PC-3 (cell line): Measurements from ENCODE around the gene ASB10. TPM values are rescaled to one million over a fixed set of nuclear protein-coding genes. Genes with fewer than 3 reads are reported as not detected.

ENCODE experiments used
- ATAC-seq: fragments of 200-7000 bp; cut with Tn5 transposase; 2 replicates; pipeline ENCODE4 v1.9.1; 2020; ENCODE audit warnings: mild to moderate bottlenecking, moderate library complexity
- BruUV-seq: library from RNA; stranded (reverse); fragments of 400-500 nt; replicated peaks from 2 replicates; lab custom pipeline; 2021; lab: Mats Ljungman, UMichigan
- CTCF ChIA-PET: fragments of 300-600 bp; sonication (Branson Sonifier 250); formaldehyde crosslinking; loops from one replicate; lab custom pipeline; 2022; ENCODE audit warnings: antibody characterized with exemption; lab: Charles Lee
- POLR2A ChIA-PET: fragments of 300-600 bp; sonication (Branson Sonifier 250); formaldehyde crosslinking; loops from one replicate; lab custom pipeline; 2022; ENCODE audit warnings: antibody characterized with exemption; ENCODE audit not compliant: unreplicated experiment; lab: Charles Lee
- DNase-seq: peaks from one replicate; pipeline ENCODE4 v3.0.0-alpha.2; 2015
- H2AFZ ChIP-seq: fragments of 300-600 bp; sonication (generic); 2 replicates; pipeline ENCODE4 v1.6.0; 2016; ENCODE audit warnings: antibody characterized with exemption, low read length
- H3F3A ChIP-seq: fragments of 300-600 bp; sonication (generic); one replicate; pipeline ENCODE4 v1.6.0; 2017; ENCODE audit warnings: antibody characterized with exemption, low read length, control low read depth, mild to moderate bottlenecking; ENCODE audit not compliant: unreplicated experiment
- H3K27ac ChIP-seq: fragments of 300-600 bp; sonication (generic); 2 replicates; pipeline ENCODE4 v1.5.1; 2016; ENCODE audit warnings: mild to moderate bottlenecking, low read length
- H3K27me3 ChIP-seq: fragments of 300-600 bp; sonication (generic); 2 replicates; pipeline ENCODE4 v1.6.1; 2016; ENCODE audit warnings: low read length, mixed read lengths
- H3K36me3 ChIP-seq: fragments of 300-600 bp; sonication (generic); 2 replicates; pipeline ENCODE4 v1.6.1; 2016; ENCODE audit warnings: low read depth, mixed run types, low read length, mixed read lengths
- H3K4me1 ChIP-seq: fragments of 300-600 bp; sonication (generic); 2 replicates; pipeline ENCODE4 v1.5.1; 2016; ENCODE audit warnings: low read length; ENCODE audit not compliant: insufficient read depth
- H3K4me2 ChIP-seq: fragments of 300-600 bp; sonication (generic); 2 replicates; pipeline ENCODE4 v1.6.0; 2016; ENCODE audit warnings: low read length
- H3K4me3 ChIP-seq: fragments of 300-600 bp; sonication (generic); 2 replicates; pipeline ENCODE4 v1.5.1; 2016; ENCODE audit warnings: mild to moderate bottlenecking, low read length, mixed read lengths
- H3K79me2 ChIP-seq: fragments of 300-600 bp; sonication (generic); 2 replicates; pipeline ENCODE4 v1.6.1; 2017; ENCODE audit warnings: low read length, mixed read lengths
- H3K9ac ChIP-seq: fragments of 300-600 bp; sonication (generic); 2 replicates; pipeline ENCODE4 v1.6.0; 2016; ENCODE audit warnings: mild to moderate bottlenecking, low read length
- H3K9me2 ChIP-seq: fragments of 300-600 bp; sonication (generic); replicated peaks from 2 replicates; pipeline ENCODE4 v1.6.1; 2016; ENCODE audit warnings: mixed run types, low read length, mixed read lengths
- H3K9me3 ChIP-seq: fragments of 300-600 bp; sonication (generic); 2 replicates; pipeline ENCODE4 v1.6.1; 2016; ENCODE audit warnings: low read length, mixed read lengths
- H4K20me1 ChIP-seq: fragments of 300-600 bp; sonication (generic); 2 replicates; pipeline ENCODE4 v1.6.1; 2016; ENCODE audit warnings: low read length, mixed read lengths
- EZH2 ChIP-seq: fragments of 300-600 bp; sonication (generic); IDR thresholded peaks from one replicate; pipeline ENCODE4 v1.6.1; 2017; ENCODE audit warnings: antibody characterized with exemption, mild to moderate bottlenecking, low read length; ENCODE audit not compliant: unreplicated experiment
- EZH2phosphoT487 ChIP-seq: fragments of 300-600 bp; sonication (generic); IDR thresholded peaks from 2 replicates; pipeline ENCODE4 v1.6.1; 2018; ENCODE audit warnings: mild to moderate bottlenecking, antibody characterized with exemption, low read length, borderline replicate concordance
- intact Hi-C: fragments of 100-400 bp; cut with micrococcal nuclease; formaldehyde crosslinking; loops from 2 replicates; pipeline ENCODE4 v1.9.0; 2023
- total RNA-seq: library from RNA; depleted of rRNA; stranded (reverse); fragments of >200 nt; gene quantifications from 2 replicates; pipeline ENCODE4 v1.2.3, GENCODE V29; 2014
- TF ChIP-seq, protein P1 (sequence below): fragments of 300-600 bp; sonication (generic); conservative IDR thresholded peaks from 2 replicates; pipeline ENCODE4 v1.5.1; 2017; ENCODE audit warnings: antibody characterized with exemption, low read depth, mild to moderate bottlenecking, low read length

Gene ASB10
- total RNA-seq, 1 experiment from 2014 or later: not detected

DNA sequence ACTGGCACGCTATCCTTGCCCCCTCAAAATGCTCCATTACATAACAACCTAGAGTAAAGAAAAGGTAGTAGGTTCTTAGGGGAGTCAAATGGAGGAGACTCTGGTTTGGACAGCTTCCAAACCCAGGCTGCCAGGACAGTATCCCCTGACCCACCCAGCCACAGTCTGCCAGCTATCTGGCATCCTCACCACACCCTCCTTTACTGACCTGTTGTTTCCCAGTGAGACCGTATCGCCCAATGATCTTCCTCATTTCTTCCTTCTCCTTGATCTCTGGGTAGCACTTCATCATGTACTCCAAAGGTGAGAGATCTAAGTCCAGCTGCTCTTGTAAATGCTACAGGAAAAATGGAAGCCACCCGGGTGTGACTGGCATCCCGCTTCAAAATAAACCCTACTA lies 28.3 kb upstream of the ASB10 start:
- no peak overlapping the region for H3K9ac ChIP-seq
- H4K20me1 ChIP-seq: no peaks in the 10 kb centered on the region
- POLR2A ChIA-PET: no interaction called here
- DNase-seq (no peak), ATAC-seq (no peak)
- H3K36me3 ChIP-seq: peaks cover 50% of the 10 kb centered on the region
- TF ChIP-seq, protein P1, sequence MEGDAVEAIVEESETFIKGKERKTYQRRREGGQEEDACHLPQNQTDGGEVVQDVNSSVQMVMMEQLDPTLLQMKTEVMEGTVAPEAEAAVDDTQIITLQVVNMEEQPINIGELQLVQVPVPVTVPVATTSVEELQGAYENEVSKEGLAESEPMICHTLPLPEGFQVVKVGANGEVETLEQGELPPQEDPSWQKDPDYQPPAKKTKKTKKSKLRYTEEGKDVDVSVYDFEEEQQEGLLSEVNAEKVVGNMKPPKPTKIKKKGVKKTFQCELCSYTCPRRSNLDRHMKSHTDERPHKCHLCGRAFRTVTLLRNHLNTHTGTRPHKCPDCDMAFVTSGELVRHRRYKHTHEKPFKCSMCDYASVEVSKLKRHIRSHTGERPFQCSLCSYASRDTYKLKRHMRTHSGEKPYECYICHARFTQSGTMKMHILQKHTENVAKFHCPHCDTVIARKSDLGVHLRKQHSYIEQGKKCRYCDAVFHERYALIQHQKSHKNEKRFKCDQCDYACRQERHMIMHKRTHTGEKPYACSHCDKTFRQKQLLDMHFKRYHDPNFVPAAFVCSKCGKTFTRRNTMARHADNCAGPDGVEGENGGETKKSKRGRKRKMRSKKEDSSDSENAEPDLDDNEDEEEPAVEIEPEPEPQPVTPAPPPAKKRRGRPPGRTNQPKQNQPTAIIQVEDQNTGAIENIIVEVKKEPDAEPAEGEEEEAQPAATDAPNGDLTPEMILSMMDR: no peak
- TF ChIP-seq EZH2phosphoT487: no peak
- TF ChIP-seq EZH2: no peak
- H3K9me3 ChIP-seq: no peaks in the 10 kb centered on the region
- H3K79me2 ChIP-seq: no peaks in the 10 kb centered on the region
- no peak overlapping the region for H2AFZ ChIP-seq
- H3K4me1 ChIP-seq: no peaks in the 10 kb centered on the region
- H3K27ac ChIP-seq: no peak overlapping the region
- H3K9me2 ChIP-seq: no peaks in the 10 kb centered on the region
- H3K27me3 ChIP-seq: no peaks in the 10 kb centered on the region
- intact Hi-C loops: no loop called here
- no TSS peak for BruUV-seq
- H3K4me2 ChIP-seq: no peak overlapping the region
- CTCF ChIA-PET: no interaction called here
- H3K4me3 ChIP-seq: no peak overlapping the region
- H3F3A ChIP-seq: no peaks in the 10 kb centered on the region

DNA sequence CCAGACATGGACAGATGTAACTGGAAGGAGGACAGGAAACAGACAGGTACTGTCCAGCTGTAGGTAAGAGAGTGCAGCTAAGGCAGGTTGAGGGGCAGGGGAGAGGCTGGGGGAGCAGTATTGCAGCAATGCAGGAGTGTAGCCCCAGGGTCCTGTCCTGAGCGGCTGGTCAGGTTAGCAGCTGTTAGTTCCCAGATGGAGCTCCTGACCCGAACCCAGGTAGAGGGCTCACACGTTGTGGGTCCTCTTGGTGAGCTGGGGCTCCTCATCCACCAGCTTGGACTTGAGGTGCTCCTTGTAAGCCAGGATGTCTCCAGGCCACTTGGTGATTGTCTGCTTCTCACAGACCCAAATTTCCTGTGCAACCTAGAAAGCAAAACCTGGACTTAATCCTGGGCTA lies 26.8 kb upstream of the ASB10 start:
- Histone ChIP-seq H3K9me3 (no peaks in the 10 kb centered on the region), H2AFZ (no peak overlapping the region), H3F3A (no peaks in the 10 kb centered on the region), H4K20me1 (no peaks in the 10 kb centered on the region), H3K4me2 (no peak overlapping the region), H3K27ac (no peak overlapping the region), H3K4me1 (no peaks in the 10 kb centered on the region), H3K36me3 (peaks cover 44% of the 10 kb centered on the region), H3K9ac (no peak overlapping the region), H3K9me2 (no peaks in the 10 kb centered on the region), H3K79me2 (no peaks in the 10 kb centered on the region), H3K27me3 (no peaks in the 10 kb centered on the region), H3K4me3 (no peak overlapping the region)
- no peak for ATAC-seq
- no peak for DNase-seq
- TF ChIP-seq EZH2 (no peak), EZH2phosphoT487 (no peak)
- TF ChIP-seq, protein P1: no peak
- CTCF ChIA-PET: no interaction called here
- POLR2A ChIA-PET: no interaction called here
- intact Hi-C loops: no loop called here
- BruUV-seq: no TSS peak

DNA sequence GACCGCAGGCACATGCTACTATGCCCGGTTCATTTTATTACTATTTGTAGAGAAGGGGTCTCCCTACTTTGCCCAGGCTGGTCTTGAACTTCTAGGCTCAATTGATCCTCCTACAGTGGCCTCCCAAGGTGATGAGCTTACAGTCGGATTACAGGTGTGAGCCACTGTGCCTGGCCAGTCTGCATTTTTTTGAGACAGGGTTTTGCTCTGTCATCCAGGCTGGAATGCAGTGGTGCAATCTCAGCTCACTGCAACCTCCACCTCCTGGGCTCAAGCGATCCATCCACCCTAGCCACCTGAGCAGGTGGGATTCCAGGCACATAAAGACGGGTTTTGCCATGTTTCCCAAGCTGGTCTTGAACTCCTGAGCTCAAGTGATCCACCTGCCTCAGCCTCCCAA lies 25.6 kb upstream of the ASB10 start:
- BruUV-seq: no TSS peak
- CTCF ChIA-PET: interaction anchor here (1.0 kb wide), 1 partner anchor 15 kb away, joined by 4 read pairs; no protein-coding TSS in a partner anchor

More for the DNA sequence above, 25.6 kb upstream of the ASB10 start:
- POLR2A ChIA-PET: no interaction called here
- Histone ChIP-seq H3K36me3 (peaks cover 34% of the 10 kb centered on the region), H3K4me2 (no peak overlapping the region), H3K4me1 (no peaks in the 10 kb centered on the region), H3K27ac (no peak overlapping the region), H3F3A (no peaks in the 10 kb centered on the region), H3K9me2 (no peaks in the 10 kb centered on the region), H3K9ac (no peak overlapping the region), H3K79me2 (no peaks in the 10 kb centered on the region), H3K4me3 (no peak overlapping the region), H3K27me3 (no peaks in the 10 kb centered on the region), H2AFZ (no peak overlapping the region), H4K20me1 (no peaks in the 10 kb centered on the region), H3K9me3 (no peaks in the 10 kb centered on the region)
- ATAC-seq (no peak), DNase-seq (no peak)
- TF ChIP-seq EZH2: no peak
- no peak for TF ChIP-seq EZH2phosphoT487
- TF ChIP-seq, protein P1: no peak
- intact Hi-C loops: no loop called here
